Measurements from ENCODE around the gene ARHGEF38. TPM values are rescaled to one million over a fixed set of nuclear protein-coding genes. Genes with fewer than 3 reads are reported as not detected.
A peak's percentile ranks its signal among the peaks of the same experiment; 100 is the strongest.

ARHGEF38 gene
- polyA plus RNA-seq, 3 donors: not detected

- H3K4me3 ChIP-seq (replicated peaks in 1 of 3; ENCODE audit: low read depth in 2 of 3, low read length in 3 of 3): no peak overlapping the region
- no peaks in the 10 kb centered on the region for H3K9me3 ChIP-seq (replicated peaks in 1 of 2; ENCODE audit: control insufficient read depth in 1 of 2, insufficient read depth in 1 of 2, low read length in 2 of 2)
- no peak overlapping the region for H3K9ac ChIP-seq (ENCODE audit: insufficient read depth, low read length, poor library complexity, severe bottlenecking)
- Mint-ChIP-seq H3K4me1 (no peaks in the 10 kb centered on the region), H3K4me3 (no peak overlapping the region), H3K27ac (no peak overlapping the region), H3K36me3 (no peaks in the 10 kb centered on the region), H3K27me3 (ENCODE audit: low read depth in 3 of 3) (peaks cover 0 to 6% (median 3%) of the 10 kb centered on the region in 3 donors), H3K9me3 (peaks cover 0 to 4% (median 0%) of the 10 kb centered on the region in 7 donors)
- intact Hi-C loops (cut with micrococcal nuclease): no loop called here
- WGBS (ENCODE audit: insufficient coverage): no CpG with 5 or more reads among the region's 3 CpGs
- no peak overlapping the region for H3K27ac ChIP-seq (ENCODE audit: low read depth in 1 of 2, low read length in 2 of 2)
- H2AFZ ChIP-seq (ENCODE audit: insufficient read depth, low read depth, low read length, poor library complexity, severe bottlenecking): no peak overlapping the region
- H3K79me2 ChIP-seq (ENCODE audit: insufficient read depth, low read length): no peaks in the 10 kb centered on the region
- peak; percentile 54 for TF ChIP-seq CTCF (IDR thresholded peaks at IDR 0.05)
- no peak overlapping the region for H3K4me2 ChIP-seq (replicated peaks; ENCODE audit: extremely low read depth, low read length, poor library complexity, severe bottlenecking)
- H3K27me3 ChIP-seq (ENCODE audit: control insufficient read depth in 2 of 2, insufficient read depth in 2 of 2, low read length in 2 of 2): no peaks in the 10 kb centered on the region
- no peaks in the 10 kb centered on the region for H4K20me1 ChIP-seq (ENCODE audit: insufficient read depth, low read length)
- H3K4me1 ChIP-seq (ENCODE audit: control insufficient read depth in 1 of 2, insufficient read depth in 2 of 2, low read length in 2 of 2): no peaks in the 10 kb centered on the region
- DNase-seq: no peak
- no peaks in the 10 kb centered on the region for H3K36me3 ChIP-seq (replicated peaks in 1 of 2; ENCODE audit: control insufficient read depth in 1 of 2, insufficient read depth in 2 of 2, low read length in 2 of 2)
Measured at GRCh38 chr4:105520819-105521790, 31.3 kb upstream of the ARHGEF38 start.

- Mint-ChIP-seq H3K4me1 (no peaks in the 10 kb centered on the region), H3K27me3 (ENCODE audit: low read depth in 3 of 3) (peaks cover 2 to 3% (median 3%) of the 10 kb centered on the region in 3 donors)
- no peak overlapping the region for H2AFZ ChIP-seq (ENCODE audit: insufficient read depth, low read depth, low read length, poor library complexity, severe bottlenecking)
Measured at GRCh38 chr4:105526656-105527055, 25.8 kb upstream of the ARHGEF38 start.

More at GRCh38 chr4:105526656-105527055, 25.8 kb upstream of the ARHGEF38 start:
- intact Hi-C loops (cut with micrococcal nuclease): no loop called here
- DNase-seq: no peak
- Histone ChIP-seq H3K9me3 (replicated peaks in 1 of 2; ENCODE audit: control insufficient read depth in 1 of 2, insufficient read depth in 1 of 2, low read length in 2 of 2) (no peaks in the 10 kb centered on the region), H3K9ac (ENCODE audit: insufficient read depth, low read length, poor library complexity, severe bottlenecking) (no peak overlapping the region), H3K4me3 (replicated peaks in 1 of 3; ENCODE audit: low read depth in 2 of 3, low read length in 3 of 3) (no peak overlapping the region), H4K20me1 (ENCODE audit: insufficient read depth, low read length) (no peaks in the 10 kb centered on the region), H3K27me3 (ENCODE audit: control insufficient read depth in 2 of 2, insufficient read depth in 2 of 2, low read length in 2 of 2) (no peaks in the 10 kb centered on the region), H3K4me2 (replicated peaks; ENCODE audit: extremely low read depth, low read length, poor library complexity, severe bottlenecking) (no peak overlapping the region), H3K27ac (ENCODE audit: low read depth in 1 of 2, low read length in 2 of 2) (no peak overlapping the region), H3K4me1 (ENCODE audit: control insufficient read depth in 1 of 2, insufficient read depth in 2 of 2, low read length in 2 of 2) (no peaks in the 10 kb centered on the region), H3K79me2 (ENCODE audit: insufficient read depth, low read length) (no peaks in the 10 kb centered on the region), H3K36me3 (replicated peaks in 1 of 2; ENCODE audit: control insufficient read depth in 1 of 2, insufficient read depth in 2 of 2, low read length in 2 of 2) (no peaks in the 10 kb centered on the region)
- Mint-ChIP-seq H3K9me3 (peaks cover 0 to 3% (median 0%) of the 10 kb centered on the region in 7 donors), H3K4me3 (no peak overlapping the region), H3K27ac (no peak overlapping the region), H3K36me3 (no peaks in the 10 kb centered on the region)
- TF ChIP-seq CTCF (IDR thresholded peaks at IDR 0.05): no peak
- WGBS (ENCODE audit: insufficient coverage): 91% methylated on average over 12 of the region's 15 CpGs

All from CD14-positive monocyte (primary cell).